HG02623 (cell line): ENCODE measurements around the gene SLU7.

Experiments used
- ATAC-seq: cut with Tn5 transposase; IDR thresholded peaks from one replicate; pipeline ENCODE4 v1.9.1; 2021; ENCODE audit warnings: moderate library complexity; ENCODE audit not compliant: unreplicated experiment

The SLU7 gene

GRCh38 chr5:160369990-160370712 lies 48.7 kb downstream of the SLU7 start, which contains the start of gene C1QTNF2:
Gene C1QTNF2, minus strand, starts transcription at chr5:160370626. Its CDS starts 15,615 bp downstream, at chr5:160355011.
- no peak for ATAC-seq

GRCh38 chr5:160367885-160368284 lies 51.0 kb downstream of the SLU7 start:
- no peak for ATAC-seq

- ATAC-seq = no peak
Observed at GRCh38 chr5:160367261-160367660, 51.6 kb downstream of the SLU7 start.

GRCh38 chr5:160366230-160366629 lies 52.7 kb downstream of the SLU7 start:
- no peak for ATAC-seq

GRCh38 chr5:160363660-160364395 lies 55.1 kb downstream of the SLU7 start:
- no peak for ATAC-seq

- no peak for ATAC-seq
Observed at GRCh38 chr5:160363211-160363610, 55.7 kb downstream of the SLU7 start.

- ATAC-seq = no peak
Observed at GRCh38 chr5:160361624-160362228, 57.2 kb downstream of the SLU7 start.

GRCh38 chr5:160360310-160360709 lies 58.6 kb downstream of the SLU7 start:
- ATAC-seq = no peak

- ATAC-seq = no peak
Observed at GRCh38 chr5:160359816-160360215, 59.1 kb downstream of the SLU7 start.

GRCh38 chr5:160359242-160359641 lies 59.6 kb downstream of the SLU7 start:
- no peak for ATAC-seq

GRCh38 chr5:160357861-160358411 lies 60.9 kb downstream of the SLU7 start:
- ATAC-seq = no peak

- ATAC-seq = no peak
Observed at GRCh38 chr5:160357394-160357793, 61.5 kb downstream of the SLU7 start.

- no peak for ATAC-seq
Observed at GRCh38 chr5:160356550-160357347, 62.1 kb downstream of the SLU7 start.

GRCh38 chr5:160354666-160355065 lies 64.2 kb downstream of the SLU7 start:
- no peak for ATAC-seq

- ATAC-seq = no peak
Observed at GRCh38 chr5:160353379-160353778, 65.5 kb downstream of the SLU7 start.

GRCh38 chr5:160352308-160352707 lies 66.6 kb downstream of the SLU7 start:
- ATAC-seq = no peak
